HUES48 (cell line): Measurements from ENCODE around the gene RAC2.

Experiments used
- H3K27ac ChIP-seq: one replicate; pipeline ENCODE4 v1.7.0; 2013; ENCODE audit warnings: low read depth, low read length, inconsistent platforms
- H3K27me3 ChIP-seq: 2 replicates; pipeline ENCODE4 v1.6.1; 2013; ENCODE audit warnings: mild to moderate bottlenecking, low read length; ENCODE audit not compliant: control insufficient read depth, insufficient read depth
- H3K36me3 ChIP-seq: 2 replicates; pipeline ENCODE4 v1.6.1; 2013; ENCODE audit warnings: low read length; ENCODE audit not compliant: control insufficient read depth, insufficient read depth
- H3K4me1 ChIP-seq: 2 replicates; pipeline ENCODE4 v1.6.1; 2013; ENCODE audit warnings: mild to moderate bottlenecking, low read length; ENCODE audit not compliant: control insufficient read depth, insufficient read depth
- H3K4me3 ChIP-seq: 2 replicates; pipeline ENCODE4 v1.5.1; 2013; ENCODE audit warnings: mild to moderate bottlenecking, low read depth, low read length
- H3K9ac ChIP-seq: 2 replicates; pipeline ENCODE4 v1.6.1; 2013; ENCODE audit warnings: mild to moderate bottlenecking, low read depth, low read length, moderate library complexity
- H3K9me3 ChIP-seq: 2 replicates; pipeline ENCODE4 v1.6.1; 2013; ENCODE audit warnings: low read length; ENCODE audit not compliant: control insufficient read depth, insufficient read depth

RAC2 gene

DNA sequence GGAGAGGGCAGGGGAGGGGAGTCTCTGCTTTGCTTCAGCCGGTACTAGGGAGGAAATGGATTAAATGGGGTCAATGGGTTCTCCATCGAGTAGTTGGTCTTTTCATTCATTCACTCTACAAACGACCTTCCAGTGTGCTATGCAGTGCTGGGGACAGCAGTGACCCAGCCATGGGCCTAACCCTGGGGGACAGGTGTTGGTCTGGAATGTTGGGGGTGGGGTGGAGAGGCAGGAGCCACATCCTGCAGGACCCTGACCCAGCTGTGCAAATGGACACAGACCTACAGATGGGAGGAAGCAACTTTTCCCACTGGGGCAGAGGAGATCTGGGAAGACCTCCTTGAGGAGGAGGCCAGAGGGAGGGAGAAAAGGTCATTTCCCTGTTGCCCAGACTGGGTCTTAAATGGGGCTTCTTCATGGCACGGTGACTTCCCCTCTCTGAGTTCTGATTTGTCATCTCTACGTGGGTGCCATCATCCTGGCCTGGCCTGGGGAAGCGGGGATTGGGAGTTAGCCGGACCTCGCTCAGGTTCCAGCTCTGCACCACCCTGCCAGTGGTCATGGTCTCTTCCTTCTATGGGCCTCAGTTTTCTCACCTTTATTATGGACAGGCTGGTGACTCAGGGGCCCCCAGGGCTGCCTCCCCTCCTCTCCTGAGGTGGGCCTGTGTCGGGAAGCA is 40.2 kb upstream of the RAC2 start:
- Histone ChIP-seq H3K9ac (no peak overlapping the region), H3K9me3 (no peaks in the 10 kb centered on the region), H3K27me3 (no peaks in the 10 kb centered on the region), H3K4me3 (no peak overlapping the region), H3K36me3 (no peaks in the 10 kb centered on the region), H3K4me1 (peaks cover 10% of the 10 kb centered on the region), H3K27ac (no peak overlapping the region)

DNA sequence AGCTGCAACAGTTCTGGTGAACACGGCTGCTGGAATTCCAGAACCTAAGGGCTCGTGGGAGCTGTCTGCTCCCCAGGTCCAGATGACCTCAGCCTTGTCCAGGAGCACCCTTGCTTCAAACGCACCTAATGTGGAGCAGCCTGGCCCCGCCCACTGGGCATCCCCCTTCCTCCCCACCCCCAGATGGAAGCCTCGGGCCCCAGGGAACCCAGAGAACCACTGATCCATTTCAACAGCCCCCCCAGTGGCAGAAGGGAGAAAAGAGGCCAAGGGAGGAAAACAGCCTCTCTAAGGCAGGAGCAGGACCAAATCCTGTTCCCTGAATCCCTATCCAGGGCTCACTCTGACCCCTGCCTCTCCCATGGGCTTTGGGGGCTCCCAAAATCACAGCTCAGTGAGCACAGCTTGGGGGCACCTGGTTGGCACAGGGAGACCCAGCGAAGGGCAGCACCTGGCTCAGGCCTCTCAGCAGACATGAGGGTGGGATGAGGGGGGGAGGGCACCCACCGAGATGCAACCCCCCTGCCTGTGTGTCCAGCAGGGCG is 39.4 kb upstream of the RAC2 start:
- no peak overlapping the region for H3K9ac ChIP-seq
- no peak overlapping the region for H3K27ac ChIP-seq
- no peak overlapping the region for H3K4me3 ChIP-seq

GRCh38 chr22:37282385-37282677 is 38.3 kb upstream of the RAC2 start, which contains the start of gene CYTH4:
TSS of gene CYTH4 (plus strand) at chr22:37282508. CDS start at chr22:37282570, 62 bp downstream.
- Histone ChIP-seq H3K9ac (no peak within 1 kb of the TSS), H3K27ac (no peak within 1 kb of the TSS), H3K9me3 (no peaks in the 10 kb centered on the region), H3K4me3 (no peak within 1 kb of the TSS), H3K27me3 (no peaks in the 10 kb centered on the region), H3K4me1 (peaks cover 10% of the 10 kb centered on the region), H3K36me3 (no peaks in the 10 kb centered on the region)

More for the DNA sequence above, 39.4 kb upstream of the RAC2 start:
- peaks cover 10% of the 10 kb centered on the region for H3K4me1 ChIP-seq
- no peaks in the 10 kb centered on the region for H3K27me3 ChIP-seq
- H3K36me3 ChIP-seq = no peaks in the 10 kb centered on the region
- no peaks in the 10 kb centered on the region for H3K9me3 ChIP-seq

GRCh38 chr22:37281646-37282384 is 37.7 kb upstream of the RAC2 start:
- no peak overlapping the region for H3K27ac ChIP-seq
- H3K4me3 ChIP-seq = no peak overlapping the region
- no peaks in the 10 kb centered on the region for H3K9me3 ChIP-seq
- H3K4me1 ChIP-seq = peaks cover 10% of the 10 kb centered on the region
- no peaks in the 10 kb centered on the region for H3K27me3 ChIP-seq
- H3K36me3 ChIP-seq = no peaks in the 10 kb centered on the region
- H3K9ac ChIP-seq = no peak overlapping the region

- Histone ChIP-seq H3K27ac (no peak overlapping the region), H3K27me3 (no peaks in the 10 kb centered on the region), H3K9me3 (no peaks in the 10 kb centered on the region), H3K9ac (no peak overlapping the region), H3K4me1 (peaks cover 10% of the 10 kb centered on the region), H3K36me3 (no peaks in the 10 kb centered on the region), H3K4me3 (no peak overlapping the region)
These were observed 37.1 kb upstream of the RAC2 start for GRCh38 chr22:37281195-37281594.

GRCh38 chr22:37280718-37281117 is 36.6 kb upstream of the RAC2 start:
- Histone ChIP-seq H3K36me3 (no peaks in the 10 kb centered on the region), H3K27ac (no peak overlapping the region), H3K4me1 (peaks cover 10% of the 10 kb centered on the region), H3K9me3 (no peaks in the 10 kb centered on the region), H3K4me3 (no peak overlapping the region), H3K27me3 (no peaks in the 10 kb centered on the region), H3K9ac (no peak overlapping the region)

GRCh38 chr22:37279331-37280181 is 35.5 kb upstream of the RAC2 start:
- Histone ChIP-seq H3K36me3 (no peaks in the 10 kb centered on the region), H3K9ac (no peak overlapping the region), H3K9me3 (no peaks in the 10 kb centered on the region), H3K4me1 (peaks cover 10% of the 10 kb centered on the region), H3K4me3 (no peak overlapping the region), H3K27me3 (no peaks in the 10 kb centered on the region), H3K27ac (no peak overlapping the region)

- Histone ChIP-seq H3K27ac (no peak overlapping the region), H3K4me1 (no peaks in the 10 kb centered on the region), H3K9ac (no peak overlapping the region)
These were observed 34.2 kb upstream of the RAC2 start for GRCh38 chr22:37278261-37278660.

GRCh38 chr22:37277384-37277783 is 33.3 kb upstream of the RAC2 start:
- Histone ChIP-seq H3K4me1 (no peaks in the 10 kb centered on the region), H3K27ac (no peak overlapping the region), H3K9me3 (no peaks in the 10 kb centered on the region), H3K36me3 (no peaks in the 10 kb centered on the region), H3K4me3 (no peak overlapping the region), H3K27me3 (no peaks in the 10 kb centered on the region), H3K9ac (no peak overlapping the region)

More at GRCh38 chr22:37278261-37278660, 34.2 kb upstream of the RAC2 start:
- Histone ChIP-seq H3K4me3 (no peak overlapping the region), H3K9me3 (no peaks in the 10 kb centered on the region), H3K27me3 (no peaks in the 10 kb centered on the region), H3K36me3 (no peaks in the 10 kb centered on the region)

DNA sequence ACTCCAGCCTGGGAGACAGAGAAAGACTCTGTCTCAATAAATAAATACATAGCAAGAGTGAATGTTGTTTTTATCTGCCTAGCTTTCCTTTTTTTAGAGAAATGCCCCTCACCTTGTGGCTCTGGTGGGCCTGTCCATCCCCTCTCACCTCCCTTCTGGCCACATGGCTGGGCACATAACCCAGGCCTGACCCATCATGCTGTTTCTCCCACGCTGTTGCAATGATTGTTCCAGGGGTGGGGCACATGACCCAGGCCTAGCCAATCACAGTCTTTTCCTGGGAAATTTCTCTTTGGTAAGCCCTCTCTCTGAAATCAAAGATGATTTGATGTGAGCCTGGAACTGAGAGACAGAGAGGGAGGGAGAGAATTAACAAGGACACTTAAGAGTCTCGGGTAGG is 32.7 kb upstream of the RAC2 start:
- Histone ChIP-seq H3K27ac (no peak overlapping the region), H3K27me3 (no peaks in the 10 kb centered on the region), H3K9me3 (no peaks in the 10 kb centered on the region), H3K36me3 (no peaks in the 10 kb centered on the region), H3K4me1 (no peaks in the 10 kb centered on the region), H3K9ac (no peak overlapping the region), H3K4me3 (no peak overlapping the region)
